Measurements from ENCODE around the gene LMF1.

DNA sequence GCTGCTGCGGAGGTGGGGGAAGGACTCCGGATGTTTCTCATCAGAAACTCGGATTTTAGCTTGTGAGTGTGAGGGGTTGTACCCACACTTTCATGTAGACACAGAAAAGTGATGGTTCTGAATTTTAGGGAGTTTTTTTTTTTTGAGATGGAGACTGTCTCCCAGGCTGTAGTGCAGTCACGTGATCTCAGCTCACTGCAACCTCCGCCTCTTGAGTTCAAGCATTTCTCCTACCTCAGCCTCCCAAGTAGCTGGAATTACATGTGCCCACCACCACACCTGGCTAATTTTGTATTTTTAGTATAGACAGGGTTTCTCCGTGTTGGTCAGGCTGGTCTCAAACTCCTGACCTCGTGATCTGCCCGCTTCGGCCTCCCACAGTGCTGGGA lies 147.9 kb downstream of the LMF1 start:
- TF ChIP-seq, protein P1, sequence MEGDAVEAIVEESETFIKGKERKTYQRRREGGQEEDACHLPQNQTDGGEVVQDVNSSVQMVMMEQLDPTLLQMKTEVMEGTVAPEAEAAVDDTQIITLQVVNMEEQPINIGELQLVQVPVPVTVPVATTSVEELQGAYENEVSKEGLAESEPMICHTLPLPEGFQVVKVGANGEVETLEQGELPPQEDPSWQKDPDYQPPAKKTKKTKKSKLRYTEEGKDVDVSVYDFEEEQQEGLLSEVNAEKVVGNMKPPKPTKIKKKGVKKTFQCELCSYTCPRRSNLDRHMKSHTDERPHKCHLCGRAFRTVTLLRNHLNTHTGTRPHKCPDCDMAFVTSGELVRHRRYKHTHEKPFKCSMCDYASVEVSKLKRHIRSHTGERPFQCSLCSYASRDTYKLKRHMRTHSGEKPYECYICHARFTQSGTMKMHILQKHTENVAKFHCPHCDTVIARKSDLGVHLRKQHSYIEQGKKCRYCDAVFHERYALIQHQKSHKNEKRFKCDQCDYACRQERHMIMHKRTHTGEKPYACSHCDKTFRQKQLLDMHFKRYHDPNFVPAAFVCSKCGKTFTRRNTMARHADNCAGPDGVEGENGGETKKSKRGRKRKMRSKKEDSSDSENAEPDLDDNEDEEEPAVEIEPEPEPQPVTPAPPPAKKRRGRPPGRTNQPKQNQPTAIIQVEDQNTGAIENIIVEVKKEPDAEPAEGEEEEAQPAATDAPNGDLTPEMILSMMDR (IDR thresholded peaks at IDR 0.05) = no peak
- no peak for TF ChIP-seq POLR2A (IDR thresholded peaks at IDR 0.05)
